Activated naive CD4-positive, alpha-beta T cell treated with anti-CD3 and anti-CD28 coated beads, Interleukin-2, amount 10 ng/mL, durations not matched to agents 7 days and 5 days (primary cell): ENCODE data around the gene FAM131A.

ENCODE experiments used
- CTCF ChIA-PET: fragments of 350-600 bp; sonication (Branson Sonifier 250); formaldehyde crosslinking; loops from one replicate; lab custom pipeline; 2021; ENCODE audit warnings: antibody characterized with exemption; lab: Charles Lee
- DNase-seq: peaks from one replicate; pipeline ENCODE4 v3.0.0-alpha.2; 2020
- H3K27ac Mint-ChIP-seq: one replicate; pipeline ENCODE4 v1.8.0; 2021; ENCODE audit warnings: mild to moderate bottlenecking, moderate library complexity, mixed read lengths
- H3K27me3 Mint-ChIP-seq: one replicate; pipeline ENCODE4 v1.8.0; 2021; ENCODE audit warnings: mild to moderate bottlenecking, mixed read lengths
- H3K36me3 Mint-ChIP-seq: one replicate; pipeline ENCODE4 v1.8.0; 2021; ENCODE audit warnings: mixed read lengths
- H3K4me1 Mint-ChIP-seq: one replicate; pipeline ENCODE4 v1.8.0; 2021; ENCODE audit warnings: mixed read lengths
- H3K4me3 Mint-ChIP-seq: one replicate; pipeline ENCODE4 v1.8.0; 2021; ENCODE audit warnings: mild to moderate bottlenecking, moderate library complexity, mixed read lengths
- H3K9me3 Mint-ChIP-seq: one replicate; pipeline ENCODE4 v1.8.0; 2021; ENCODE audit warnings: mixed read lengths

FAM131A gene

GRCh38 chr3:184375747-184376461, 38.5 kb downstream of the FAM131A start:
- Mint-ChIP-seq H3K36me3 (no peaks in the 10 kb centered on the region), H3K4me1 (peaks cover 10% of the 10 kb centered on the region), H3K9me3 (no peaks in the 10 kb centered on the region), H3K27me3 (peaks cover 72% of the 10 kb centered on the region), H3K27ac (no peak overlapping the region), H3K4me3 (no peak overlapping the region)
- no peak for DNase-seq
- CTCF ChIA-PET = interaction anchor here (0.7 to 6.7 kb wide), 3 partner anchors 12 to 167 kb away, joined by 3 to 143 read pairs (median 4); no protein-coding TSS in a partner anchor

DNA sequence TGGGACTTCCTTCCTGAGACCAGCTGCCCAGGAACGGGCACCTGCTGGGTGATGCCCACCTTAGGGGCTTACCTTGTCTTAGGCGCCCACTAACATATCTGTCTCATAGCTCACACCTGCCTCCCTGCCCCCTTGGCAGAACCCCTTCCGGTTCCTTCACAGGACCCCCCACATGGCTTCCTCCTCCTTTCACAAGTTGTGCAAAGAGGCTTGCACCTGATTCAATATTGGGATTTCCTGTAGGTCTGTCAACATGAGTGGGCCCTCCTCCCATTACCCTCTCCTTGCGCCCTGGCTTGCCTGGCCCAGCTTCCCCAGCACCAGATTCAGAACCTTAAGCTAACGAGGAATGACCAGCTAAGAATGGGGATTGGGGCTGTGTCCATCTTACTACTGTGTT, 40.0 kb downstream of the FAM131A start:
- DNase-seq = no peak
- H3K4me3 Mint-ChIP-seq = no peak overlapping the region
- peaks cover 8% of the 10 kb centered on the region for H3K4me1 Mint-ChIP-seq
- H3K27me3 Mint-ChIP-seq = peaks cover 85% of the 10 kb centered on the region
- no peaks in the 10 kb centered on the region for H3K36me3 Mint-ChIP-seq
- no peak overlapping the region for H3K27ac Mint-ChIP-seq
- H3K9me3 Mint-ChIP-seq = no peaks in the 10 kb centered on the region
- CTCF ChIA-PET = no interaction called here

- H3K27me3 Mint-ChIP-seq = peaks cover 85% of the 10 kb centered on the region
- no peaks in the 10 kb centered on the region for H3K9me3 Mint-ChIP-seq
- H3K27ac Mint-ChIP-seq = no peak within 1 kb of the TSS
- peaks cover 8% of the 10 kb centered on the region for H3K4me1 Mint-ChIP-seq
- no peak for DNase-seq
- H3K36me3 Mint-ChIP-seq = no peaks in the 10 kb centered on the region
- CTCF ChIA-PET = interaction anchor here (1.1 kb wide), 1 partner anchor 136 kb away, joined by 4 read pairs; no protein-coding TSS in a partner anchor
- peak within 1 kb of the TSS; percentile 47 for H3K4me3 Mint-ChIP-seq
These were observed 40.6 kb downstream of the FAM131A start, which contains the start of gene THPO for GRCh38 chr3:184377882-184378445. THPO (minus strand) TSS chr3:184378207; CDS start chr3:184376259, 1,948 bp downstream.

- H3K4me3 Mint-ChIP-seq = peak overlapping the region; percentile 47
- H3K27me3 Mint-ChIP-seq = peaks cover 85% of the 10 kb centered on the region
- H3K36me3 Mint-ChIP-seq = no peaks in the 10 kb centered on the region
- CTCF ChIA-PET = interaction anchor here (1.1 kb wide), 1 partner anchor 135 kb away, joined by 4 read pairs; no protein-coding TSS in a partner anchor
- peaks cover 8% of the 10 kb centered on the region for H3K4me1 Mint-ChIP-seq
- no peak for DNase-seq
- H3K9me3 Mint-ChIP-seq = no peaks in the 10 kb centered on the region
- H3K27ac Mint-ChIP-seq = no peak overlapping the region
These were observed 41.4 kb downstream of the FAM131A start for GRCh38 chr3:184378651-184379357.

DNA sequence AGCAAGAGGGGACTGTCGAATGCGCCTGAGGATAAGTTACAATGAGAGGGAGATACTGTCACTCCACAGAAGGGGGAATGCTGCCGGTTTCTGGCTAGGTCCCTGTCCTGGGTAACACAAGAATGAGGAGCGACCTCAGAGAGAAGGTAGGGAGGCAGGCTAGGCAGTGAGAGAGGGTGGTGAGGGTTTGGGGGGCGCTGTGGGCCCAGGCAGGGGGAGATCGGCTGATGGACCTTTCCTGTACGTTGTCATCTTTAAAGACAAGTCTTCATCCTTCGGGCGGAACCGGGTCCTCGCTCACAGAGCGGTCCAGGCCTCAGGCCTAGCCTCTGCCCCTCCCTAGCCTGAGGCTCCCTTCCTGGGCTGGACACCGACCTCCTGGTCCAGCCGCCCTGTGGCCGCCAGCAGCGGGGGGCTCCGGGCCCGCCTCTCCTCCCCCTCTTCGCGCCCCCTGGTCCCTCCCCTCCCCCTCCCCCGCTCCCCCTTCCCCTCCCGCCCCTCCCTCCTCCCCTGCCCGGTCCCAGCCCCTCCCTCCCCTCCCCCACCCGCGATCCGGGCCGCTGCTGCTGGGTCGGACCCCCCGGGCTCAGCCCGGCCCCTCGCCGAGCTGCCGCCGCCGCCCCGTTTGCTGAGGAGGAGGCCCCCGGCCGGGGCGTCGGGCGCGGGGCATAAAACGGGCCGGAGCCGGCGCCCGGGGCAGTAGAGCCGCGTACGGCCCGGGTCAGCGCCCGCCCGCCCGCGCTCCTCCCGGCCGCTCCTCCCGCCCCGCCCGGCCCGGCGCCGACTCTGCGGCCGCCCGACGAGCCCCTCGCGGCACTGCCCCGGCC, 42.2 kb downstream of the FAM131A start, which contains the start of gene CHRD:
Gene CHRD, plus strand, starts transcription at position 697 of the 827 bp plus-strand sequence. CDS start 265 bp downstream, outside the sequence.
- Mint-ChIP-seq H3K4me3 (peak within 1 kb of the TSS; percentile 47), H3K27ac (no peak within 1 kb of the TSS), H3K27me3 (peaks cover 92% of the 10 kb centered on the region), H3K36me3 (no peaks in the 10 kb centered on the region), H3K9me3 (no peaks in the 10 kb centered on the region), H3K4me1 (peaks cover 8% of the 10 kb centered on the region)
- no peak for DNase-seq
- CTCF ChIA-PET = no interaction called here

GRCh38 chr3:184380185-184380626, 42.8 kb downstream of the FAM131A start:
- Mint-ChIP-seq H3K9me3 (no peaks in the 10 kb centered on the region), H3K27me3 (peaks cover 95% of the 10 kb centered on the region), H3K27ac (no peak overlapping the region), H3K36me3 (no peaks in the 10 kb centered on the region), H3K4me1 (peaks cover 8% of the 10 kb centered on the region), H3K4me3 (no peak overlapping the region)
- CTCF ChIA-PET = interaction anchor here (1.5 kb wide), 1 partner anchor 8 kb away, joined by 6 read pairs; no protein-coding TSS in a partner anchor
- peak; percentile 50 for DNase-seq

DNA sequence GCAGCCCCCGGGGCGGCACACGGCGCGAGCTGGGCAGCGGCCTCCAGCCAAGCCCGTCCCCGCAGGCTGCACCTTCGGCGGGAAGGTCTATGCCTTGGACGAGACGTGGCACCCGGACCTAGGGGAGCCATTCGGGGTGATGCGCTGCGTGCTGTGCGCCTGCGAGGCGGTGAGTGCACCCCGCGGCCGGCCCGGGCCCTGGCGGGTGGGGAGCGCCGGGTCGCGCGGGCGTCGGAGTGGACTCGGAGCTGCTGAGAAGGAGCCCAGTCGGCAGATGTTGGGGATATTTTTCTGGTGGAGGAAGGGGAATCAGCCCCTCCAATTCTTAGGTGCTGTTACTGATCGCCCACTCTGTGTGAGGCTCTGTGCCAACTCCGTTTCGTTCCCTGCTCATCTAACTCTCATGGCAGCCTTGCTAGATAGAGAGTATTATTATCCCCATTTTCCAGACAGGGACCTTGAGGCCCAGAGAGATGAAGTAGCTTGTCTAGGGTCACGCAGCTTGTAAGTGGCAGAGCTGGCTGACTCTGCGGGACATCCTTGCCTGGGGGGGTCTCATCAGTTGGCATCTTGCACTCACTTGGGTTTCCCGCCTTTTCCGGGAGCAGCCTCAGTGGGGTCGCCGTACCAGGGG, 43.3 kb downstream of the FAM131A start:
- Mint-ChIP-seq H3K36me3 (no peaks in the 10 kb centered on the region), H3K27me3 (peaks cover 91% of the 10 kb centered on the region), H3K9me3 (no peaks in the 10 kb centered on the region), H3K4me1 (peaks cover 8% of the 10 kb centered on the region), H3K27ac (no peak overlapping the region), H3K4me3 (peak overlapping the region; percentile 28)
- no peak for DNase-seq
- CTCF ChIA-PET = interaction anchor here (1.5 kb wide), 1 partner anchor 9 kb away, joined by 6 read pairs; no protein-coding TSS in a partner anchor

- peaks cover 89% of the 10 kb centered on the region for H3K27me3 Mint-ChIP-seq
- peak overlapping the region; percentile 28 for H3K4me3 Mint-ChIP-seq
- CTCF ChIA-PET = interaction anchor here (0.8 to 3.8 kb wide), 4 partner anchors 9 to 26 kb away, joined by 3 to 17 read pairs (median 4); no protein-coding TSS in a partner anchor
- no peaks in the 10 kb centered on the region for H3K9me3 Mint-ChIP-seq
- H3K27ac Mint-ChIP-seq = no peak overlapping the region
- H3K36me3 Mint-ChIP-seq = no peaks in the 10 kb centered on the region
- peaks cover 8% of the 10 kb centered on the region for H3K4me1 Mint-ChIP-seq
- no peak for DNase-seq
These were observed 44.1 kb downstream of the FAM131A start for GRCh38 chr3:184381261-184382224.

DNA sequence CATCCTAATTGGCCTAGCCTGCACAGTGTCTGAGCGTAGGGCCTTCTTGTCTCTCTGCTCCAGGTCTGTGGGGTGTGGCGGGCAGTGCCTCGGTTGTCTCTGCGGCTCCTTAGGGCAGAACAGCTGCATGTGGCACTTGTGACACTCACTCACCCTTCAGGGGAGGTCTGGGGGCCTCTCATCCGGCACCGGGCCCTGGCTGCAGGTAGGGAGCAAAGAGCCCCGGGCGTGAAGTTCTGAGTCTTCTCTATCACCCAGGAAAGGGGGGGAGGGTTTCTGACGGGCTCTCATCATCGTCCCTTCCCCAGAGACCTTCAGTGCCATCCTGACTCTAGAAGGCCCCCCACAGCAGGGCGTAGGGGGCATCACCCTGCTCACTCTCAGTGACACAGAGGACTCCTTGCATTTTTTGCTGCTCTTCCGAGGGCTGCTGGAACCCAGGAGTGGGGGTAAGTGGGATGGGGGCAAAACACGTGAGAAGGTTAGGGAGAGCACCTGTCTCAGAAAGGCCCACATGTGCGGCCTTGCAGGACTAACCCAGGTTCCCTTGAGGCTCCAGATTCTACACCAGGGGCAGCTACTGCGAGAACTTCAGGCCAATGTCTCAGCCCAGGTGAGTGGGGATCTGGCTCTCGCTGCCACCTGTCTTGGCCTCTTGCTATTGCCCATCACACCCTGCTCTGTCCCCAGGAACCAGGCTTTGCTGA, 45.1 kb downstream of the FAM131A start:
- Mint-ChIP-seq H3K36me3 (no peaks in the 10 kb centered on the region), H3K4me1 (peaks cover 8% of the 10 kb centered on the region), H3K27me3 (peaks cover 85% of the 10 kb centered on the region), H3K27ac (no peak overlapping the region), H3K4me3 (no peak overlapping the region), H3K9me3 (no peaks in the 10 kb centered on the region)
- CTCF ChIA-PET = interaction anchor here (0.8 to 3.8 kb wide), 3 partner anchors 10 to 25 kb away, joined by 3 to 17 read pairs (median 3); no protein-coding TSS in a partner anchor
- DNase-seq = no peak

GRCh38 chr3:184383033-184383740, 45.8 kb downstream of the FAM131A start:
- no peak overlapping the region for H3K27ac Mint-ChIP-seq
- H3K9me3 Mint-ChIP-seq = no peaks in the 10 kb centered on the region
- CTCF ChIA-PET = interaction anchor here (3.8 kb wide), 1 partner anchor 11 kb away, joined by 17 read pairs; no protein-coding TSS in a partner anchor
- no peaks in the 10 kb centered on the region for H3K36me3 Mint-ChIP-seq
- no peak for DNase-seq
- H3K27me3 Mint-ChIP-seq = peaks cover 85% of the 10 kb centered on the region
- H3K4me3 Mint-ChIP-seq = no peak overlapping the region
- peaks cover 8% of the 10 kb centered on the region for H3K4me1 Mint-ChIP-seq

- Mint-ChIP-seq H3K27me3 (peaks cover 82% of the 10 kb centered on the region), H3K4me3 (no peak overlapping the region), H3K27ac (no peak overlapping the region), H3K9me3 (no peaks in the 10 kb centered on the region), H3K36me3 (no peaks in the 10 kb centered on the region), H3K4me1 (peaks cover 5% of the 10 kb centered on the region)
- CTCF ChIA-PET = interaction anchor here (3.8 kb wide), 1 partner anchor 12 kb away, joined by 17 read pairs; no protein-coding TSS in a partner anchor
- no peak for DNase-seq
These were observed 46.9 kb downstream of the FAM131A start for GRCh38 chr3:184384342-184384741.
